Islet of Langerhans (tissue), 1 donor: ENCODE data around the gene RRAD.
A peak's percentile ranks its signal among the peaks of the same experiment; 100 is the strongest.

Experiments used
- FAIRE-seq: peaks from one replicate; lab custom pipeline; 2011; peaks lifted over from hg19 to GRCh38; lab: Jason Lieb, UNC

The RRAD gene

GRCh38 chr16:66880288-66881013 is 44.9 kb downstream of the RRAD start, which contains the start of gene PDP2:
PDP2 (plus strand) TSS chr16:66880515; CDS start chr16:66884285, 3,770 bp downstream.
- no peak for FAIRE-seq

GRCh38 chr16:66878067-66878466 is 47.3 kb downstream of the RRAD start:
- FAIRE-seq: no peak

- FAIRE-seq: no peak
Observed at GRCh38 chr16:66874079-66874775, 51.1 kb downstream of the RRAD start.

GRCh38 chr16:66873685-66874055 is 51.7 kb downstream of the RRAD start:
- FAIRE-seq: no peak

GRCh38 chr16:66872943-66873684 is 52.2 kb downstream of the RRAD start:
- FAIRE-seq: peak; percentile 53

- FAIRE-seq: no peak
Observed at GRCh38 chr16:66872559-66872942, 52.8 kb downstream of the RRAD start.

GRCh38 chr16:66871840-66872239 is 53.5 kb downstream of the RRAD start:
- FAIRE-seq: no peak
